Gastrocnemius medialis (tissue), 4 donors: ENCODE measurements around the gene PRR23E.

Source experiments
- POLR2A ChIP-seq, 2 donors: fragments of 450-650 bp; IDR thresholded peaks; one replicate each; pipeline ENCODE4 v1.6.1; 2017; ENCODE audit warnings: antibody characterized with exemption in 2 of 2, mild to moderate bottlenecking in 2 of 2, moderate library complexity in 2 of 2
- TF ChIP-seq, protein P1 (sequence below), 5 experiments: fragments of 450-650 bp in 3 of 5; fragments of 200-600 bp in 2 of 5; sonication (generic) in 2 of 5; IDR thresholded peaks in 4 of 5; conservative IDR thresholded peaks in 1 of 5; 1 replicate in 4 of 5; 2 replicates in 1 of 5; pipeline ENCODE4 v1.5.1; 2016 to 2019; ENCODE audit warnings: antibody characterized with exemption in 5 of 5, mild to moderate bottlenecking in 3 of 5, moderate library complexity in 3 of 5

DNA sequence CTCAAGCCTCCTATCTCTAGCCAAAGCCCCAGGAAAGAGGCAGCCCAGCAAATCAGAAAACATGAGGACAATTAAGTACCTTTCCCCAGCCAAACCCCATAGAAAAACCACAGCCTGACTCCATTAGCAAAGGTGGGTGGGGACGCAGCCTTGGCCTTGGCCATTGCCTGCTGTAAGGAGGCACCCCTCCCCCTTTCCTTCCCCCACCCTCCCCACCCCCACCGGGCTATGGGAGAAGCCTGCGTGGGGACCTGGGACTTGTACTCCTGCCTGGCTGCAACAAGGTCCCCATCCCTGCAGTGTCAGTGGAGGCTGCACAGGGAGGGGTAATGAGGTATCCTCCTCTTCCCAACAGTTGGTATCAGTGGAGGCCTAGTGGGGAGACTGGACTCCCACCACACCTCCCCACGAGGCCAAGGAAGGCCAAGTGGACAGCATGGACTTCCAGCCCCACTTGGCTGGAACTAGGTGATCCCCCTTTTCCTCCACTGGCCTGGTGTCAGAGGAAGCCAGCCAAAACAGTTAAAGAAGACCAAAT is 20.5 kb downstream of the PRR23E start:
- TF ChIP-seq, protein P1, sequence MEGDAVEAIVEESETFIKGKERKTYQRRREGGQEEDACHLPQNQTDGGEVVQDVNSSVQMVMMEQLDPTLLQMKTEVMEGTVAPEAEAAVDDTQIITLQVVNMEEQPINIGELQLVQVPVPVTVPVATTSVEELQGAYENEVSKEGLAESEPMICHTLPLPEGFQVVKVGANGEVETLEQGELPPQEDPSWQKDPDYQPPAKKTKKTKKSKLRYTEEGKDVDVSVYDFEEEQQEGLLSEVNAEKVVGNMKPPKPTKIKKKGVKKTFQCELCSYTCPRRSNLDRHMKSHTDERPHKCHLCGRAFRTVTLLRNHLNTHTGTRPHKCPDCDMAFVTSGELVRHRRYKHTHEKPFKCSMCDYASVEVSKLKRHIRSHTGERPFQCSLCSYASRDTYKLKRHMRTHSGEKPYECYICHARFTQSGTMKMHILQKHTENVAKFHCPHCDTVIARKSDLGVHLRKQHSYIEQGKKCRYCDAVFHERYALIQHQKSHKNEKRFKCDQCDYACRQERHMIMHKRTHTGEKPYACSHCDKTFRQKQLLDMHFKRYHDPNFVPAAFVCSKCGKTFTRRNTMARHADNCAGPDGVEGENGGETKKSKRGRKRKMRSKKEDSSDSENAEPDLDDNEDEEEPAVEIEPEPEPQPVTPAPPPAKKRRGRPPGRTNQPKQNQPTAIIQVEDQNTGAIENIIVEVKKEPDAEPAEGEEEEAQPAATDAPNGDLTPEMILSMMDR (IDR thresholded peaks at IDR 0.05 in 4 of 5, conservative IDR thresholded peaks at IDR 0.05 in 1 of 5), result no peak
- no peak for TF ChIP-seq POLR2A (IDR thresholded peaks at IDR 0.05)
